ENCODE results near the gene TRAPPC8.
"Not testable (repeated sequence)": the region's sequence is repeated elsewhere in the genome, so short reads cannot be mapped to it uniquely, and the experiment has no call there.

The TRAPPC8 gene

GRCh38 chr18:31946305-31947046, 3.5 kb upstream of the TRAPPC8 start:
- FAIRE-seq = no peak
- DNase-seq (ENCODE audit: low spot score) = no peak

GRCh38 chr18:31943878-31944816, 1.2 kb upstream of the TRAPPC8 start:
- FAIRE-seq = no peak
- no peak for DNase-seq (ENCODE audit: low spot score)

- DNase-seq (ENCODE audit: low spot score) (no peak), FAIRE-seq (no peak)
Observed at GRCh38 chr18:31942291-31942998, 483 bp downstream of the TRAPPC8 start.

- no peak for FAIRE-seq
- no peak for DNase-seq (ENCODE audit: low spot score)
Observed at GRCh38 chr18:31941010-31941809, 1.7 kb downstream of the TRAPPC8 start.

- FAIRE-seq; DNase-seq (ENCODE audit: low spot score): not testable (repeated sequence)
Observed at GRCh38 chr18:31934773-31935172, 8.2 kb downstream of the TRAPPC8 start.

- DNase-seq (ENCODE audit: low spot score) = no peak
- no peak for FAIRE-seq
Observed at GRCh38 chr18:31931886-31932240, 11.1 kb downstream of the TRAPPC8 start.

GRCh38 chr18:31931163-31931885, 11.6 kb downstream of the TRAPPC8 start:
- DNase-seq (ENCODE audit: low spot score) (no peak), FAIRE-seq (no peak)

GRCh38 chr18:31929273-31929672, 13.7 kb downstream of the TRAPPC8 start:
- FAIRE-seq (no peak), DNase-seq (ENCODE audit: low spot score) (no peak)

- not testable (repeated sequence) for FAIRE-seq
Observed at GRCh38 chr18:31926988-31927387, 15.9 kb downstream of the TRAPPC8 start.

GRCh38 chr18:31920277-31920676, 22.7 kb downstream of the TRAPPC8 start:
- no peak for FAIRE-seq
- no peak for DNase-seq (ENCODE audit: low spot score)

More at GRCh38 chr18:31926988-31927387, 15.9 kb downstream of the TRAPPC8 start:
- DNase-seq (ENCODE audit: low spot score) = not testable (repeated sequence)

GRCh38 chr18:31919366-31919765, 23.6 kb downstream of the TRAPPC8 start:
- not testable (repeated sequence) for DNase-seq (ENCODE audit: low spot score); FAIRE-seq

GRCh38 chr18:31918733-31919132, 24.2 kb downstream of the TRAPPC8 start:
- no peak for FAIRE-seq
- no peak for DNase-seq (ENCODE audit: low spot score)

GRCh38 chr18:31901063-31901462, 41.9 kb downstream of the TRAPPC8 start:
- DNase-seq (ENCODE audit: low spot score) = no peak
- no peak for FAIRE-seq

GRCh38 chr18:31899771-31900170, 43.2 kb downstream of the TRAPPC8 start:
- FAIRE-seq; DNase-seq (ENCODE audit: low spot score): not testable (repeated sequence)

GRCh38 chr18:31892936-31893335, 50.0 kb downstream of the TRAPPC8 start:
- no peak for FAIRE-seq
- no peak for DNase-seq (ENCODE audit: low spot score)

GRCh38 chr18:31891566-31891965, 51.4 kb downstream of the TRAPPC8 start:
- DNase-seq (ENCODE audit: low spot score) = no peak
- no peak for FAIRE-seq

GRCh38 chr18:31884020-31884419, 58.9 kb downstream of the TRAPPC8 start:
- no peak for FAIRE-seq
- DNase-seq (ENCODE audit: low spot score) = no peak

- DNase-seq (ENCODE audit: low spot score) = no peak
- FAIRE-seq = no peak
Observed at GRCh38 chr18:31880186-31880898, 62.6 kb downstream of the TRAPPC8 start.

- no peak for DNase-seq (ENCODE audit: low spot score)
- no peak for FAIRE-seq
Observed at GRCh38 chr18:31878358-31878757, 64.6 kb downstream of the TRAPPC8 start.

- DNase-seq (ENCODE audit: low spot score) (no peak), FAIRE-seq (no peak)
Observed at GRCh38 chr18:31877900-31878299, 65.0 kb downstream of the TRAPPC8 start.

Measured in RCC 7860 (cell line).